ENCODE results near the gene GSE1.
A peak's percentile ranks its signal among the peaks of the same experiment; 100 is the strongest.

GSE1 gene

GRCh38 chr16:85659805-85660511 is 46.8 kb downstream of the GSE1 start:
- peak; percentile 94 for DNase-seq (ENCODE audit: insufficient read length, low spot score)
- peak; percentile 81 for FAIRE-seq
- TF ChIP-seq POLR2A (IDR thresholded peaks at IDR 0.05; ENCODE audit: low read depth, low read length) (no peak), POLR2AphosphoS5 (IDR thresholded peaks at IDR 0.05; ENCODE audit: low read depth, low read length) (no peak), PAX5 (IDR thresholded peaks at IDR 0.05; ENCODE audit: insufficient read depth, low read length, severe bottlenecking) (no peak)

- FAIRE-seq (no peak), DNase-seq (ENCODE audit: insufficient read length, low spot score) (no peak)
- TF ChIP-seq TAF1 (IDR thresholded peaks at IDR 0.05; ENCODE audit: low read depth, low read length) (no peak), POU2F2 (IDR thresholded peaks at IDR 0.05; ENCODE audit: low read depth, low read length) (no peak), PAX5 (IDR thresholded peaks at IDR 0.05; ENCODE audit: insufficient read depth, low read length, severe bottlenecking) (no peak), POLR2AphosphoS5 (IDR thresholded peaks at IDR 0.05; ENCODE audit: low read depth, low read length) (no peak), SPI1 (IDR thresholded peaks at IDR 0.05; ENCODE audit: low read depth, low read length) (no peak), POLR2A (IDR thresholded peaks at IDR 0.05; ENCODE audit: low read depth, low read length) (no peak)
These were observed 48.0 kb downstream of the GSE1 start for GRCh38 chr16:85660843-85661739.

- FAIRE-seq, result no peak
- DNase-seq (ENCODE audit: insufficient read length, low spot score), result peak; percentile 15
- TF ChIP-seq POU2F2 (IDR thresholded peaks at IDR 0.05; ENCODE audit: low read depth, low read length) (no peak), POLR2AphosphoS5 (IDR thresholded peaks at IDR 0.05; ENCODE audit: low read depth, low read length) (no peak)
These were observed 48.8 kb downstream of the GSE1 start for GRCh38 chr16:85661740-85662481.

GRCh38 chr16:85662482-85662812 is 49.3 kb downstream of the GSE1 start:
- TF ChIP-seq TAF1 (IDR thresholded peaks at IDR 0.05; ENCODE audit: low read depth, low read length) (no peak), SPI1 (IDR thresholded peaks at IDR 0.05; ENCODE audit: low read depth, low read length) (no peak), POLR2AphosphoS5 (IDR thresholded peaks at IDR 0.05; ENCODE audit: low read depth, low read length) (no peak), POLR2A (IDR thresholded peaks at IDR 0.05; ENCODE audit: low read depth, low read length) (no peak), POU2F2 (IDR thresholded peaks at IDR 0.05; ENCODE audit: low read depth, low read length) (no peak), PAX5 (IDR thresholded peaks at IDR 0.05; ENCODE audit: insufficient read depth, low read length, severe bottlenecking) (no peak)
- DNase-seq (ENCODE audit: insufficient read length, low spot score) (no peak), FAIRE-seq (no peak)

GRCh38 chr16:85662976-85663830 is 50.1 kb downstream of the GSE1 start:
- TF ChIP-seq SPI1 (IDR thresholded peaks at IDR 0.05; ENCODE audit: low read depth, low read length) (no peak), TAF1 (IDR thresholded peaks at IDR 0.05; ENCODE audit: low read depth, low read length) (no peak), POLR2AphosphoS5 (IDR thresholded peaks at IDR 0.05; ENCODE audit: low read depth, low read length) (no peak), PAX5 (IDR thresholded peaks at IDR 0.05; ENCODE audit: insufficient read depth, low read length, severe bottlenecking) (no peak), POLR2A (IDR thresholded peaks at IDR 0.05; ENCODE audit: low read depth, low read length) (no peak)
- DNase-seq (ENCODE audit: insufficient read length, low spot score), result no peak
- no peak for FAIRE-seq

GRCh38 chr16:85663891-85664321 is 50.8 kb downstream of the GSE1 start:
- TF ChIP-seq POLR2A (IDR thresholded peaks at IDR 0.05; ENCODE audit: low read depth, low read length) (no peak), SPI1 (IDR thresholded peaks at IDR 0.05; ENCODE audit: low read depth, low read length) (no peak)
- DNase-seq (ENCODE audit: insufficient read length, low spot score), result no peak
- no peak for FAIRE-seq

GRCh38 chr16:85664580-85665372 is 51.7 kb downstream of the GSE1 start:
- TF ChIP-seq SPI1 (IDR thresholded peaks at IDR 0.05; ENCODE audit: low read depth, low read length) (no peak), PAX5 (IDR thresholded peaks at IDR 0.05; ENCODE audit: insufficient read depth, low read length, severe bottlenecking) (no peak), TAF1 (IDR thresholded peaks at IDR 0.05; ENCODE audit: low read depth, low read length) (no peak), POLR2A (IDR thresholded peaks at IDR 0.05; ENCODE audit: low read depth, low read length) (no peak), POU2F2 (IDR thresholded peaks at IDR 0.05; ENCODE audit: low read depth, low read length) (no peak), POLR2AphosphoS5 (IDR thresholded peaks at IDR 0.05; ENCODE audit: low read depth, low read length) (no peak)
- FAIRE-seq (no peak), DNase-seq (ENCODE audit: insufficient read length, low spot score) (no peak)

- FAIRE-seq (no peak), DNase-seq (ENCODE audit: insufficient read length, low spot score) (no peak)
- no peak for TF ChIP-seq POLR2AphosphoS5 (IDR thresholded peaks at IDR 0.05; ENCODE audit: low read depth, low read length)
- no peak for TF ChIP-seq POU2F2 (IDR thresholded peaks at IDR 0.05; ENCODE audit: low read depth, low read length)
- TF ChIP-seq SPI1 (IDR thresholded peaks at IDR 0.05; ENCODE audit: low read depth, low read length), result no peak
- no peak for TF ChIP-seq POLR2A (IDR thresholded peaks at IDR 0.05; ENCODE audit: low read depth, low read length)
- no peak for TF ChIP-seq PAX5 (IDR thresholded peaks at IDR 0.05; ENCODE audit: insufficient read depth, low read length, severe bottlenecking)
- no peak for TF ChIP-seq TAF1 (IDR thresholded peaks at IDR 0.05; ENCODE audit: low read depth, low read length)
These were observed 52.2 kb downstream of the GSE1 start for GRCh38 chr16:85665373-85665740.
